Esophagus (tissue), 2 donors: ENCODE measurements around the gene CCDC110. TPM values are rescaled to one million over a fixed set of nuclear protein-coding genes. Genes with fewer than 3 reads are reported as not detected.
"Not testable (repeated sequence)": the region's sequence is repeated elsewhere in the genome, so short reads cannot be mapped to it uniquely, and the experiment has no call there.

Experiments used
- H3K27ac ChIP-seq, 2 donors: one replicate each; pipeline ENCODE4 v1.5.1; 2013; ENCODE audit warnings: low read depth in 2 of 2, mild to moderate bottlenecking in 2 of 2, inconsistent platforms in 1 of 2, low read length in 1 of 2, moderate library complexity in 1 of 2
- H3K27me3 ChIP-seq, 2 donors: one replicate each; pipeline ENCODE4 v1.6.1; 2013; ENCODE audit warnings: low read length in 2 of 2, control low read depth in 1 of 2, mild to moderate bottlenecking in 1 of 2; ENCODE audit not compliant: insufficient read depth in 2 of 2, control insufficient read depth in 1 of 2
- H3K36me3 ChIP-seq, 2 donors: one replicate each; pipeline ENCODE4 v1.6.1; 2013; ENCODE audit warnings: low read length in 1 of 2; ENCODE audit not compliant: control insufficient read depth in 2 of 2, insufficient read depth in 2 of 2
- H3K4me1 ChIP-seq, 2 donors: one replicate each; pipeline ENCODE4 v1.6.1; 2013; ENCODE audit warnings: low read length in 1 of 2; ENCODE audit not compliant: control insufficient read depth in 2 of 2, insufficient read depth in 2 of 2
- H3K4me3 ChIP-seq, 2 donors: one replicate each; pipeline ENCODE4 v1.5.1; 2013; ENCODE audit warnings: low read length in 2 of 2, mild to moderate bottlenecking in 2 of 2, low read depth in 1 of 2, moderate library complexity in 1 of 2
- H3K9me3 ChIP-seq, 2 donors: one replicate each; pipeline ENCODE4 v1.6.1; 2013; ENCODE audit warnings: mild to moderate bottlenecking in 2 of 2, low read depth in 1 of 2, low read length in 1 of 2, moderate library complexity in 1 of 2; ENCODE audit not compliant: control insufficient read depth in 2 of 2, insufficient read depth in 1 of 2
- WGBS, 2 donors: extraction: QIAGEN DNeasy Blood & Tissue Kit; methylation state at CpG; one replicate each; pipeline ENCODE4 v1.1.7; 2013; 5-methylcytosine and 5-hydroxymethylcytosine counted together
- polyA plus RNA-seq, 2 donors: library from polyadenylated mRNA; stranded (reverse); fragments of 200-250 nt; gene quantifications; one replicate each; pipeline ENCODE4 v1.2.3, GENCODE V29; 2013
- donor health status: healthy with polysubstance abuse.
- donor health status: Bipolar disorder and iron deficiency.

Gene CCDC110
- under 1 TPM; 0.39 to 0.46 TPM for polyA plus RNA-seq

DNA sequence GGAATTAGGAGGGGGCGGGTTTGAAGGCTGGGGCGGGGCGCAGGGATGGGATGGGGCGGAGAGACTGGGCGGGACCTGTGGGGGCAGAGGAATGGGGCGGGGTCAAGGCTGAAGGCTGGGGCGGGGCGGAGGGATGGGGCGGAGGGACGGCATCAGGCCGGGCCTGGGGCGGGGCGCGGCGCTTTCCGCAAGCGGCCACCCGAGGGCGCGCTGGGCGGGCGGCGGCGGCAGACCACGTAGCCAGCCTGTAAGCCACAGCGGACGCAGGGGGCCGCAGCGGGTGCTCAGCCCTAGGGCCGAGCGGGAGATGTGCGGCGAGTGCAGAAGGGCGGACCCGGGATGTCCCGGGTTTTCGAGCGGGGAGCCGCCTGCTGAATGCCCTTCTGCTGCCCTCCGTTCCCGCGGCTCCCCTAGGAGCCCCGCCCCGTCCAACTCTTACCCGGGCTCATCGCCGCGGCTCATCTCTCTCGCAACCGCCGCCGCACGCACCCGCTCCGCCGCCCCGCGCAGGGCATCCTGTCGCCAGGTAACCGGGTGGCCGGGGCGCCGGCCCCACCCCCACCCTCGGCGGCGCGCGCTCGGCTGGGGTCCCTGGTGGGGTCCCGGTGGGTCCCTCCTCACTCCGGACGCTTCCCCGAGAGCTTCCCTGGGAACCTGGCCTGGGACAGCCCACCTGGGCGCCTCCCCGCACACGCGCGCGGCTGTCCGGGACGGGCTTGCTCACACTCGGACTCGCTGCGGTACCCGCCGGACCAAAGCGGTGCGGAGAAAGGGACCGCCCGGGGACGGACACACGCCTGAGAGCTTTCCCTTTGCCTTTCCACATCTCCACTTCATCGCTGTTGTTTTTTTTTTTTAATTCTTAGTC, at the start of gene CCDC110:
TSS of gene CCDC110 (minus strand) at position 499 of the 868 bp plus-strand sequence. CDS start at position 449, 50 bp downstream.
- Histone ChIP-seq H3K9me3 (no peaks in the 10 kb centered on the region), H3K4me3 (peak within 1 kb of the TSS; percentile 73 to 80), H3K27ac (peak within 1 kb of the TSS; percentile 55 to 71), H3K36me3 (no peaks in the 10 kb centered on the region), H3K4me1 (peaks cover 0 to 4% of the 10 kb centered on the region in 2 donors), H3K27me3 (no peaks in the 10 kb centered on the region)
- 0 to 1% methylated on average over 61 to 93 of the region's 93 CpGs for WGBS, 2 donors

DNA sequence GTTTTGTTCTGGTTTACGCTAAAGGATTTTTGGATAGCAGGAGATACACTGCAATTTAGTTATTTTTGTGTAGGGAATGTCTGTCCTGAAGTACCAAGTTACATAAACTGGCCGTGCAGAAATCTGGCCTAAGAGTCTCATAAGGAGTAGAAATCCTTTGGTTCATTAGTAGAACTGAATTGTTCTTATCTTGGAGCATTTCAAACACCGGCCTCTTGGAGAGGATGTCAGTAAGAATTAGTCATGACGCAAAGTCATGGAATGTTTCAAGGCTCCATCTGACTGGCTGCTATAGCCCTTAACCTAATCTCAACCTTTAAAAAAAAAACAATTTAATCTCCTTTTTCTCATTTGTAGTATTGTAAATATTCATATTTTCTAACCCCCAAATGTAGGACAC, 48.6 kb upstream of the CCDC110 start:
- H3K27me3 ChIP-seq: no peaks in the 10 kb centered on the region
- WGBS, 2 donors: 78 to 79% methylated on average over 4 of the region's 4 CpGs
- H3K9me3 ChIP-seq: no peaks in the 10 kb centered on the region
- no peak overlapping the region for H3K4me3 ChIP-seq
- peaks cover 0 to 4% of the 10 kb centered on the region in 2 donors for H3K36me3 ChIP-seq
- no peak overlapping the region for H3K27ac ChIP-seq
- peaks cover 0 to 3% of the 10 kb centered on the region in 2 donors for H3K4me1 ChIP-seq

DNA sequence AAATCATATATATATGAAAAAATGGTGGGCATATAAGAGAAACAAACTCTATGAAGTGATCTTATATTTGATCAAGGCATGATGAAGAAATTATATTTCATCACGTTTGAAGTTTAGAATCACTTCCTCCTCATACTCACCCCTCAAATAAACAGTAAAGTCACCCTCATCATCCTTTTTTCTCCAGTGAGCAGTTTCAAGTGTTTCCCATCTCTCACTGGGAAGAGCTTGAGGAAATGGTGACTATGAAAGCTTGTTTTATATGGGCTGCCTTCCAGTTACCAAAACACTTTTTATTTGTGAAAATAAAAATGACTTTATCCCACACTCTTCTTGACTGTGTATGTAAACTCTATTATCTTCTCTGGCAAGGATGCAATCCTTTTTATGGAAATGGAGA, 47.0 kb upstream of the CCDC110 start:
- H3K27ac ChIP-seq: no peak overlapping the region
- H3K4me1 ChIP-seq: no peaks in the 10 kb centered on the region
- no peaks in the 10 kb centered on the region for H3K36me3 ChIP-seq
- 43 to 53% methylated on average over 1 of the region's 1 CpG for WGBS, 2 donors
- no peaks in the 10 kb centered on the region for H3K9me3 ChIP-seq
- no peaks in the 10 kb centered on the region for H3K27me3 ChIP-seq
- H3K4me3 ChIP-seq: no peak overlapping the region

DNA sequence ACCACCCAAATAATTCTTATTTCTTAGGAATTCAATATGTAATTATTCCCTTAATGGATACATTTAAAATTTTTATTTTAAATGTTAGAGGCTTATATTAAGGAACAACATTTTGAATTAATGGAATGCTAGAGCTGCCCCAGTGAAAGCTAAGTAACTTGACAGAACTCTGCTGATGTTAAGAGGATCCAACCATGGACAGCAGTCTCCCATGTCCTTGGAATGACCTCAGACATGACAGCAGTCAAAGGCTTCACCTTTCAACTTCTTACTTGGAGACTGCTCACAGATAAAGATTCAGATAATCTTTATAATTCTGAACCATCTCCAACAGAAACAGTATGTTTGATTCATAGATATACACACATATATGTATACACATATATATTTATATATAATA, 46.5 kb upstream of the CCDC110 start:
- H3K27ac ChIP-seq: no peak overlapping the region
- no peak overlapping the region for H3K4me3 ChIP-seq
- H3K9me3 ChIP-seq: no peaks in the 10 kb centered on the region
- H3K4me1 ChIP-seq: no peaks in the 10 kb centered on the region
- H3K27me3 ChIP-seq: no peaks in the 10 kb centered on the region
- H3K36me3 ChIP-seq: no peaks in the 10 kb centered on the region

DNA sequence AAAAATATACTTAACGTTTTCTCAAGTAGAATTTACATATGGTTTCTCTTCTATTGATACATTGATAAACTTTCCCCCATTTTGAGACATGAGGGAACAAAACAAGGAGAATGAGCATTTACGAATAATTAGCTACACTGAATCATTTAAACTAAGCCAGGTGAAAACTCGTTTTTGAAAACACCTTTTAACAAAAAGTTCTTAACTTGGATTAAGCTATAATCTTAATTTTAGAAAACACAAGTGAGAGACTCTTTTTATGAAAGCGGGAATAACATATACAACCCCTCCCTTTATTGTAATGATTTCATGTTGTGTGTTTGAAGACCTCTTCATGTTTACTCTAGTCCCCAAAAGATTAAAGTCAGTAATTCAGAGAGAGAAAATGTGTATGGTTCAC, 43.7 kb upstream of the CCDC110 start:
- H3K27me3 ChIP-seq: no peaks in the 10 kb centered on the region
- H3K9me3 ChIP-seq: no peaks in the 10 kb centered on the region
- no peak overlapping the region for H3K4me3 ChIP-seq
- 72% methylated on average over 4 of the region's 4 CpGs for WGBS, 2 donors
- no peak overlapping the region for H3K27ac ChIP-seq
- H3K36me3 ChIP-seq: no peaks in the 10 kb centered on the region
- H3K4me1 ChIP-seq: no peaks in the 10 kb centered on the region

DNA sequence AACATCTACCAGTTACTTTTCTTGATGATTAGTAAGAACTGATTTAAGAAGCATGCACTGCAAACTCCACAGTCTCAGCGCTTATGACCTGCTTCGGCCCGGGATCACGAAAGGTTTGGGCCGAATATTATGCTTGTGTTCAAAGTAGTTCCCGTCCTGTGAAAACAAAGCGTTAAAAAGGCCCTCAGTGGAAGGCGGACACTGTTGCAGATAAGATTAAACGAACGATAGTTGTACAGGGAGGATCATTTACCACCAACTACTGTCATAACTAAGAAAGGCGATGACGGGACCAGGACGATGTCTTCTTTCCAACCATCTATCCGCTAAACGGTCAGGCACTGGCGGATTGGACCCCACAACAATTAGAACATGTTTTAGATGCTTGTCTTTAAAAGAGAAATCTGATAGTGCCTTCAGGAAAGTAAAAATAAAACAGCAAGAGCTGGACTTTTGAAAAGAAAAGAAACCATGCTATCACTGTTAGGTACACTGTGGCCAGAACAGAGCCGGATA, 42.7 kb upstream of the CCDC110 start:
- H3K9me3 ChIP-seq: no peaks in the 10 kb centered on the region
- WGBS, 2 donors: 80 to 84% methylated on average over 17 of the region's 17 CpGs
- no peaks in the 10 kb centered on the region for H3K27me3 ChIP-seq
- no peaks in the 10 kb centered on the region for H3K36me3 ChIP-seq
- H3K4me3 ChIP-seq: no peak overlapping the region
- no peaks in the 10 kb centered on the region for H3K4me1 ChIP-seq
- no peak overlapping the region for H3K27ac ChIP-seq

DNA sequence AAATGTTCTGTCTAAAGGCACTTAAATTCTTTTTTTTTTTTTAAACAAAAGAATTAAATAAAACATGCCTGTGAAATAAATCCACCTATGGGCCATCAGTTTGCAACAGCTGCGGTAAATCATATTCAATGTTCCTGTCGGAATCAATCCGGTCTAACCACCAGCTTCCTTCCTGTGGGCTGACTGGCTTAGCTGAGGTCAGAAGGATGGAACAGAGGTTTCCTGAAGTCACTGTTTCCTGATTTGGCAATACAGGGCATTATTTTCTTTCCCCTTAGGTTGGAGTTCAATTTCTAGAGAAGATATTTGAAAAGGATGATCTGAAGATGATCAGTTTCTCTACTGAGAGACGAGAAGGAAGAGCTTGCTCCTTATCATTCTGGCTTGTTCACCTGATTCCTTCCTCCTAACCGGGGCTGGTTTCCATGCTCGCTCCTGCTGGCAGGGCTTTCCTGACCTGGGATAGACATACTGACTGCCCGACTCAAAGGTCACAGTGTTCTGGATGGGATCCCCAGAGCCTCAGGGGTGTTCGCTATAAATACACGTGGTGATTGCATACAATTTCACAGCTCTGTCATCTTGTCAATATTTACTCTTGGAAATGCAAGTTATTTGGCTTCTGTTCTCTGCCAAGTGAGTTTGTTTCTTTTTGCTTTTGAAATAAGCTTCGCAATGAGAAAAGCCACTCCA, 42.1 kb upstream of the CCDC110 start:
- 43 to 54% methylated on average over 10 of the region's 10 CpGs for WGBS, 2 donors
- Histone ChIP-seq H3K4me1 (no peaks in the 10 kb centered on the region), H3K27ac (no peak overlapping the region), H3K9me3 (no peaks in the 10 kb centered on the region), H3K4me3 (no peak overlapping the region), H3K27me3 (no peaks in the 10 kb centered on the region), H3K36me3 (no peaks in the 10 kb centered on the region)

DNA sequence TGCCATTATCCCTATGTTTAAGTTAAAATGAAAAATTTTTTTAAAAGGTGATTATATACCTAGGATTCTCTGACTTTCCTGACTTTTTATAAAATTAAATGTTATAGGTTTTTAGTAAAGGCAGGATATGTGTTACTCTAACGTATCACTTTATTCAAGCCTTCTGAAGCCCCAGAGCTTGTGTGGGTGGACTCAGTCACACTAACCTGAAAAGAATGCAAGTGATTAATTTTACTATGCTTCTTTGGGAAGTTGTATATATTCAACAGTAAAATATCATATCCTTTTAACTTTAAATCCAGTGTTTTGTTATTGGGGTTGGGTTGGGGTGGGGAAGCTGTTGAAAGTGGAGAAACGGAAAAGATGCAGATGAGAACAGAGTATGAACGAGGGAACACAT, 41.0 kb upstream of the CCDC110 start:
- H3K4me3 ChIP-seq: no peak overlapping the region
- H3K27ac ChIP-seq: no peak overlapping the region
- H3K27me3 ChIP-seq: no peaks in the 10 kb centered on the region
- no peaks in the 10 kb centered on the region for H3K4me1 ChIP-seq
- H3K9me3 ChIP-seq: no peaks in the 10 kb centered on the region
- no peaks in the 10 kb centered on the region for H3K36me3 ChIP-seq
- 67 to 74% methylated on average over 3 of the region's 3 CpGs for WGBS, 2 donors

DNA sequence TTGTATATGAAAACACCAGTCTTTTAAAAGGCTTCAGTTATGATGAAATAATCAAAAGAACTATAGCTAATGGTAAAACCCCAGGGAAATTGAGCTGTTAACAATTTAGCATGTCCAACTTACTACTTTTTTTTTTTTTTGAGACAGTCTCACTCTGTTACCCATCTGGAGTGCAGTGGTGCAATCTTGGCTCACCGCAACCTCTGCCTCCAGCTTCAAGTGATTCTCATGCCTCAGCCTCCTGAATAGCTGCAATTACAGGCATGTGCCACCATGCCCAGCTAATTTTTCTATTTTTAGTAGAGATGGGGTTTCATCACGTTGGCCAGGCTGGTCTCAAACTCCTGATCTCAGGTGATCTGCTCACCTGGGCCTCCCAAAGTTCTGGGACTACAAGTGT, 39.7 kb upstream of the CCDC110 start:
- H3K36me3 ChIP-seq, H3K27me3 ChIP-seq, H3K27ac ChIP-seq, H3K4me1 ChIP-seq, H3K9me3 ChIP-seq, H3K4me3 ChIP-seq: not testable (repeated sequence)
- WGBS, 2 donors: 63 to 66% methylated on average over 2 of the region's 2 CpGs
